ENCODE results near the gene TMTC2.

Gene TMTC2

DNA sequence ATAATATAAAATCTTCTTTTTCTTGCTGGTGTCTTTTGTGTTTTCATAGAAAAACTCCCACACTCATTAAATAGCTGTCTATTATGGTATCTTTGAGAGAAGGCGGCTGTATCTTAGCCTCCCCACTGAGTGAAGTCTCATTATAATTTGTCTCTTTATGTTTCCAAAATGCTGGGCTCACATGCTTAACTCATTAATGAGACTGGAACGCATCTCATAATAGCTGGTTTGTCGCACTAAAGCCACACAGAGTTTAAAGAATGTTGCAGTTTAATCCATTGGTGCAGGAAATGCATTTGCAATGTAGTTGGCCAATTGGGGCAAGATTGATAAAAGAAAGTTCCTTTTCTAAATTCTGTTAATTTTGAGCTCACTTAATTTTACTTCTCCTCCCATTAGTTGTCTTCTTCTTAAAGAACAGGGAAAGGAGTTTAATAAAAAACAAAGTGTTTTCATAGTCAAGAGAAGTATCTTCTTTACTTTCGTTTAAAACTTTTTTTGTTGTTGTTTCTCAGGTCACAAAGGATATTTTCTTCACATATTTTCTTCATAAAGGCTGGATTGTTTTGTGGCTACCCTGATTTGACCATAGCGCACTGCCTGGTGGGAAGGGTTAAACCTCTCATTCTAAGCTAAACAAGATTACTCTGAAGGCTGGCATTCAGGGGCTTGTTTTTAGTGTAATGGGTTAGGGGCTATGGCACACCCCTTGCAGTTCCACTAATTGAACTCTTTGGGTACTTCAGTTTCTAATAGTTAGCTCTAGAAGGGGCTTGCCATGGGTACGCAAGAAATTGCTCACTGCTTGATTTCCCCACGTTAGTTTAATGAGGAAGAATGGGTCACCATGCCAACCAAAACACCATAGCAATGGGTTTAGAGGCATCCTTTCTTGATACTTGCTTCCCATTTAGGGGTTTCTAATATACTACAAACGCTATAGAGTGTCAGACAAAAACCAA, 197.0 kb downstream of the TMTC2 start:
- DNase-seq (ENCODE audit: low spot score), result no peak

DNA sequence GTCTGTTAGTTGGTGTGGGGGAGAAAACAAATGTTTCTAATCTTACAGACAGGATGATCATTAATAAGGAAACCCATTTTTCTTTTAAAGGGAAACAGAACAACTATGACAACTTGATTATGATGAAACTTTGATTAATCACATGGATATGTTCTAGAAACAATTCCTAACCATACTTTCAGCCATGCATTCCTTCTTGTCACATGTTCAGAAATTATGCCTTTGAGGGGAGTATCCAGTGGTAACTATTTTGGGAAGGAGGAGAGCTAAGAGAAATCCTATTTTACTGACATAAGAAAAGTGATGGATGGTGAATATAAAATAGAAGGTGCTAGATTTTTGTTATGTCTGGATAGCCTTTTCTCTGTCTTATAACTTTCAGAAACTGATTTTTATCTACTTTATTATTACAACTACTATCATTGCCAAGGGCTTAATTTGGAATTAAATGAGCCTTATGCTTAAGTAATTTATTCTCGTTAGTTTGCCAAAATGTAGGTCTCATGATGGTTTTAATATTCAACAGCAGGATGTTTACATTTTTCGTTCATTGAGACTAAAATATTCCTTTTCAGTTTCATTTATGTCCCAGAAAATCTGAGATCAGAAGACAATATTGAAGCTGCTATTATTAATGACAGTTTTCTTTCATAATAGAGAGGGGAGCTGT, 200.1 kb downstream of the TMTC2 start:
- no peak for DNase-seq (ENCODE audit: low spot score)

DNA sequence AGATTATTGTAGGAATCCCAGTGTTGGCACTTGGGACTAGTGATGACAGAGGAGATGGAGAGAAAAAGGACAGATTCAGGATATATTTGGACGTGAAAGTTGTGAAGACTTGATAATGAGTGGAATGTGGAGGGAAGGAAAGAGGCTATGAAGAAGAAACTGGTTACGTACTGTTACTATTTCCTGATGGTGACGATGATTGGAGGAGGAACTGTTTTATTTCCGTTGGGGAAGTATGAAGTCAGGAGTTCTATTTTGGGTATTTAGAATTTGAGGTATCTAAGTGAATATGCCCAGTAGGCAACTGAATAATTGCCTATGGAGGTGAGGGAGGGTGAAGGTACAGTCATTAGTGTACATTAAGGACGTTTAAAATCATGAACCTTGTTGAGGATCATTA, 207.2 kb downstream of the TMTC2 start:
- DNase-seq (ENCODE audit: low spot score), result no peak

DNA sequence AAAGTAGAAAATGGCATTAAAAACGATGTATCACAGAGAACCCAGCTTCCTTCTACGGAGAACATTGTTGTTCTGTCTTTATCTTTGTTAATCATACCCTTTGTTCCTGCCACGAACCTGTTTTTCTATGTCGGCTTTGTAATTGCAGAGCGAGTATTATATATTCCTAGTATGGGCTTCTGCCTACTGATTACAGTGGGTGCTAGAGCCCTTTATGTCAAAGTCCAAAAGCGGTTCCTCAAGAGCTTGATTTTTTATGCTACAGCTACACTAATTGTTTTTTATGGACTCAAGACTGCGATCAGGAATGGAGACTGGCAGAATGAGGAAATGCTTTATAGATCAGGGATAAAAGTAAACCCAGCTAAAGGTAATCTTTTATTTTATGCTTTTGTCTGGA, 209.6 kb downstream of the TMTC2 start:
- DNase-seq (ENCODE audit: low spot score), result no peak

DNA sequence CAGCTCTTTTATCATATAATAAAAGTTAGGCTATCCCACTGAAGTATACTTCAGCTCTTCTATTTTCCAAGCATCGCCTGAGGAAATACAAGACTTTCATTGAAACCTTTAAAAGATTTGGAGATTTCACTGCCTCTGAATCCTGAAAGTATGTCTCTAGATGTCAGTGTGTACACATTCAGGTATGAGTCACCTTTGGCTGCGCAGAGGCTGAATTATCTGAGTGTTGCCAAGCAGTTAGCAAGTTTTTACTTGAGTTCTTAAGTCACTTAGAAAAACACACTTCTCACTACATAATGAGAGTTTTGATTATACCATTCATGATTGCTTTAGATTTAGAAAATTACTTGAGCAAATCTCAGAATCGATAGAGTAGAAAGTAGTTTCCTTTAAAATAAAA, 210.3 kb downstream of the TMTC2 start:
- peak; percentile 55 for DNase-seq (ENCODE audit: low spot score)

DNA sequence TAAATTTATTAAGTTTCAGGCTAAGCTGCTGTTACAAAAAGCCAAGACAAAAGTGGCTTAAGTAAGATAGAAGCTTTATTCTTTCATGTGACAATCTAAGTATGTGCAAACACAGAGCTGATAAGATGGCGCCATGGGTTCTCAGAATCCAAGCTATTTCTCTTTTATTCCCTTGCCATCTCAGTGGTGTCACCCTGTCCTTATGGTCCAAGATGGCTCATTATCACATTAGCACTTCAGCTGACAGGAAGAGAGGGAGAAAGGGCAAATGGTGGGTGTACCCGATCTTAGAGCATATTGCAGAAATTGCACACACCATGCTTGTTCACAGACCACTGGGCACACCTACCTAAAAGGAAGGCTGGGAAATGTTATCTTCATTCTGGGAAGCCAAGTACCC, 211.7 kb downstream of the TMTC2 start:
- DNase-seq (ENCODE audit: low spot score), result no peak

DNA sequence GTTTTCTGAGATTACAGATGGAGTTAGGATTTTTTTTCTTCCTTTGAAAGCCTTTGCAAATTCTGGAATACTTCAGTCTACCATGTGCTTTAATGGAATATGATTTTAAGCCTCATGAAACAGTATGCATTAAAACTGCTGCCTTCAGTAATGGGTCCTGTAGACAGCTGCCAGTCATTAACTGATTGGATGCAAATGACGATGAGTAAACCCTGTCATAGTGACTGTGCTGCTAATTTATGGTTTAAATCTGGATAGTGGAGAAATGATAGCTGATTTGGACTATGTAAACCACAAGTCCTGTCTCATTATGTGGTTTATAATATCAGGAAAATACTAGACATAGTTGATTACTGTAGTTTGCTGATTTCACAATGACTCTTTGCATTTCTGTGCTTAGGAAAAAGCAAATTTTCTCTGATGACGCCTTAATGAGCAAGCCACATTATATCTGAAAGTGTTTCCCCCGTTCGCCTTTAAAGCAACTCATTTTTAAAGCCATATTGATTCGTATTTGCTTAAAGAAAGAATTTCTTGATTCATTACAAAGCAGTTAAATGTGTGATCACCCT, 217.6 kb downstream of the TMTC2 start:
- no peak for DNase-seq (ENCODE audit: low spot score)

DNA sequence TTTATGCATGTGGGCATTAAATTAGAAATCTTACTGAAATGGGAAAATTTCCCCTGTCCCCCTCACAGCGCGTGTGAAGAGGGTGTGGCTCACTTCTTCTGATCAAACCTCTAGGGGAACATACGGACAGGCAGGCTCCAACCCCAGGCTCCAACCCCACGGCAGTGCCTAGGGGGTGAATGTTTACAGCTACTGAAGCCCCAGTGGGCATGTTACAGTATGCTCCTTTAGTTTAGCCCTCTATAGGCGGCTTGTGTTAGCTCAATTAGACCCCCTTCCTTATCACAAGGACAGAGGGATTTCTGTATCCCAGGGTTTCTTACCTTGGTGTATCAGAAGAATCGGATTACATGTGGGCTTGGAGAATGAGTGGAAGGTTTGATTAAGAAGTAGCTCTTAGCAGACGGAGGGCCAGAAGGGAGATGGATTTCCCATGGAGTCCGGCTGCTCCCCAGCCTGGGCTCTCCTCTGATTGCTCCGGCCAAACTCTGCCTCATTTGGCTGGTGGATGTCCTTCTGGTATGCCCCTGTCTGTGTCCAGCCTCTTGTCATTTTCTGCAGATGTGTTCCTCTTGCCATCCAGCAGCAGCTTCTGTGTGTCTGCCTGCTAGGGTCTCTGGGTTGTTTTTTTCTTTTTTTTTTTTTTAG, 223.7 kb downstream of the TMTC2 start:
- no peak for DNase-seq (ENCODE audit: low spot score)

DNA sequence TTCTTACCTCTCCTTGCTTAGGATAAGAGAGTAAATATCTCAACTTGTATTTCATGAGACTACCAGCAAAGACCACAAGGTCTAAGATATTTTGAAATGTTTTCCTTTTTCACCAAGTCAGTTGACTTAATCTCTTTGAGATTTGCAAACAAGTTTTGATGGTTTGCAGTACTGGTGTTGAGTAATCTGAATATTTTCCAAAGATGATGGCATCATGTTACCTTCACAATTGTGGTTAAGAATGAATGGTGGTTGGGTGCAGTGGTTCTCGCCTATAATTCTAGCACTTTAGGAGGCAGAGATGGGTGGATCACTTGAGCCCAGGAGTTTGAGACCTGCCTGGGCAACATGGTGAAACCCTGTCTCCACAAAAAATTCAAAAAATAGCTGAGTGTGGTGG, 225.7 kb downstream of the TMTC2 start:
- no peak for DNase-seq (ENCODE audit: low spot score)

DNA sequence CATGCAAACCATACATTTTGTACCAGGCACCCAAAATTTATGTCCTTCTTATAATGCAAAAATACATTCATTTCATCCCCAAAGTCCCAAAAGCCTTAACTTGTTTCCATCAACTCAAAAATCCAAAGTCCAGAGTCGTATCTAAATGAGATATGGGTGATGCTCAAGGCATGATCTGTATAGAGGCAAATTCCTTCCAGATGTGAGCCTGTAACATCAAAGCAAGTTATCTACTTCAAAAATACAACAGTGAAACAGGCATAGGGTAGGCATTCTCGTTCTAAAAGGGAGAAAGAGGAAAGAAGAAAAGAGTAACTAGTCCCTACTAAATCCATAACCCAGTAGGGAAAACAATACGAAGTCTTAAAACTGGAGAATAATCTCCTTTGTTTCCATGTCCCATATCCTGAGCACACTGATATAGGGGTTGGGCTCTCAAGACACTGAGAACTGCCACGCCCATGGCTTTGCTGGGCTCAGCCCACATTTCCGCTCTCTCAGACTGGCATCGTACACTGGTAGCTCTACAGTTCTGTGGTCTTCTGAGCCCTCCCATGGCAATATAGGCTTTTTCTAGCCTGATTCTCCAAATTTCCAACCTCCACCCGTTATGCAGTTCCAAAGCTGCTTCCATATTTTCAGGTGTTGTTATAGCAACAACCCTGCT, 232.8 kb downstream of the TMTC2 start:
- DNase-seq (ENCODE audit: low spot score), result no peak

DNA sequence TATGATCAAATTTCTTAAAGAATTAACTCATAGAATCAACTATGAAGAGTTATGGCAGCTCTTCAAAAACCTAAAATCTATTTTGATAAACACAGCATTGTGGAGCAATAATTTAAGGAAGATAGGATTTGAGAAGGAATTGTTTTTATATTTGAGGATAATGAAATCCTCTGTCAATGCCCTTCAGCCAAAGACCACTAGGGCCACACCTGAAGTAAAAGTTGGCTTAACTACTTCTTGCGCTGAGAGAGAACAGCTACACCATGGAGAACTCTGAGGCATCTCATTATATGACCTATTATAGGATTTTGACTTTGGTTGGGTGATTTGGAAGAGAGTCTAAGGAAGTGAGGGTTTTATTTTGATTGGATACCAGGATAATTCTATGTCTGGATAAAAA, 237.2 kb downstream of the TMTC2 start:
- DNase-seq (ENCODE audit: low spot score), result no peak

DNA sequence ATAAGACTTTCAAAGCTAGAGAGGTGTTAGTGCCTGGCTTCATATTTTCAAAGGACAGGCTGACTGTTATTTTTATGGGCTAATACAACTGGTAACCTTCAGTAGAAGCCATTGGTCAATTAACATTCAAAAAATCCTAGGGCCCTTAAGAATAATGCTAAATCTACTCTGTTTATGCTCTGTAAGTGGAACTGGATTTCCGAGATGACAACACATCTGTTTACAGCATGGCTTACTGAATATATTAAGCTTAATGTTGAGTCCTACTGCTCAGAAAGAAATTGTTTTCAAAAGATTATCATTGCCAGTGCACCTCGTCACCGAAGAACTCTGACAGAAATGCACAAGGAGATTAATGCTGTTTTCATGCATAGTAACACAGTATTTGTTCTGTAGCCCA, 239.9 kb downstream of the TMTC2 start:
- no peak for DNase-seq (ENCODE audit: low spot score)

DNA sequence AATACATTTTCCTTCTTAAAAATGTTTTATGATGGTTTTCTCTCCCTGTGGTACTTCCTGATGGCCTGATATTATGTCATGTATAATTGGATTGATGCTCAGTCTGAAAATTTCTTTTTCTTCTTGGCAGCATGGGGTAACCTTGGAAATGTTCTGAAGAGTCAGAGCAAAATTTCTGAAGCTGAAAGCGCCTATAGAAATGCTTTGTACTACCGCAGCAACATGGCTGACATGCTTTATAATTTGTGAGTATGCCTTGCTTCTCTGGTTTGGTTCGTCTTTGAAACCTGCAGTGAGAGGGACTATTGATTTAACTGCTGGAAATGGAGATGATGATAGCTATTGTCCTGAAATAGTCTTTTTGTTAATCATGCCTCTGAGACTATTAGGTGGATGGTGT, 243.6 kb downstream of the TMTC2 start:
- no peak for DNase-seq (ENCODE audit: low spot score)

DNA sequence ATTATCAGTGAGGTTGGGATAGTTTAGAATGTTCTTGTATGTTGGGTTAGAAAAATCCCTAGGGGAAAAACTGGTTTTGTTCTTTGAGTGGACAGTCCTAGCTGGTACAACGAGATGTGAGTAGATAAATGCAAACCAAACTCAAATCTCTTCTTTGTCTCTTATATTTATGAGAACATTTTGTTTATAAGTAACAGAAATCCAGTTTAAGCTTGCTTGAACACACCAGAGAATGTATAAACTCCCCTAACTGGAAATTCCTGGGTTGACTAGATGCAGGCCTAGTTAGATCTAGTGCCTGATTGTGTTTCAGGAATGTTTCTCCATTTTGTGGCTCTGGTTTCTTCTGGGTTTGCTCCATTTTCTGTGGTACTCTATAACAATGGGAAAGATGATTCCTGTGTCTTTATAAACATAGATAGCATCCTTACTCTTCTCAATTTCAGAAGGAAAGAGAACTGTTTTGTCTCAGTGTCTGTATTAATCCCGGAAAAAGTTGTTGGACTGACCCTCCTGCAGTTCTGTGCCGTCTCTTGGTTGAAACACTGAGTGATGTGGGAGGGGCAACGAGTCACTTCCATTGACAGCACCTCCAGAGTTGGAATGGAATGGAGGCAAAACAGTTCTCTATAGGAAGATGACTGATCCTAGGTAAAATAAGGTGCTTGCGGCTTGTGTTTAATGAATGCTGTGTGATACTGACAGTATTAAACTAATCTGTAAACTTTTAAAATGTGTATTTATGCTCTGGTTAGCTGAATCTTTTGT, 244.8 kb downstream of the TMTC2 start:
- DNase-seq (ENCODE audit: low spot score), result peak; percentile 28

DNA sequence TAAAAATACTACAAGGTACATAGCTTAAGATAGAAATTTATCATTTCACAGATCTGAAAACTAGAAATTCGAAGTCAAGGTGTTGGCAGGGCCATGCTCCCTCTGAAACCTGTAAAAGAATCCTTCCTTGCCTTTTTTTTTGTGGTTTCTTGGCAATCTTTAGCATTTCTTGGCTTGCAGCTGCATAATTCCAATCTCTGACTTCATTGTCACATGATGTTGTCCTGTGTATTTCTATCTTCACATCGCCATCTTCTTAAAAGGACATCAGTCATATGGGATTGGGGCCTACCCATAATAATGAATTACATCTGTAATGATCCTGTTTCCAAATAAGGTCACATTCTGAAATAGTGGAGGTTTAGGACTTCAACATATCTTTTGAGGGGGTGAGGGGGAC, 250.4 kb downstream of the TMTC2 start:
- no peak for DNase-seq (ENCODE audit: low spot score)

DNA sequence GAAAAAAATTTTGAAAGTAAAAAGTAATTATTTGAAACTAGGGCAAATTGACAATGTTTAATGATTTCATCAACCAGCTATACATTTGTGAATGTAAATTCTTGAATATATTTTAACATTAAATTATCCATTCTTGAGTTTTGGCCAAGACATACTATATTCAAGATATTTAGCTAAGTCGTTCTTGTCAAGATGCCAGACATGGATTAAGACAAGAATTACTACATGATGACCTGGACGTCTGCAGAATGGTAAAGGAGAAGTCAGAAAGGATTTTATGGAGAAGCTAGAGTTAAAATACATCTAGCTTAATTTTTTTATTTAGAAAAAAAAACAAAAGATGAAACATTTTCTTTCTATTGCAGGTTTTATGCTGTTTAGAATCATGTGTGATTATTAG, 255.8 kb downstream of the TMTC2 start:
- DNase-seq (ENCODE audit: low spot score), result no peak

DNA sequence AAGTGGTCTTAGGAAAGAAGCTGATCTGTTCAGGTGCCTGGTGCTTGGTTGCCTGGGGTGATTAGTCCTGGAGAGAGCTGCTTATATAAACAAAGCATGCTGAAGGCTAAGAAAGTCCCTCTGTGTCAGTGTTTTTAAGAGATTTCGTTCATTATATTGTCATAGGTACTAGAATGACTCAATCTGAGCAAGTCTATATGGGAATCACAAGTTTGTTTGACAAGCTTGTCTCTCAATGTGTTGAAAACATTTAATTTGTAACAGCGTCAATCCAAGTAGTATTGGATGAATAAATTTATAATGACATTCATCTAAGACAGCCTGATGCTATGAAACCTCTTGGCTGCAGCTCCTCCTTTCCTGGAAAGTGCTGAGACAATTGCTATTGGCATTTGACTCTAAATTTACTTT, 256.3 kb downstream of the TMTC2 start:
- no peak for DNase-seq (ENCODE audit: low spot score)

DNA sequence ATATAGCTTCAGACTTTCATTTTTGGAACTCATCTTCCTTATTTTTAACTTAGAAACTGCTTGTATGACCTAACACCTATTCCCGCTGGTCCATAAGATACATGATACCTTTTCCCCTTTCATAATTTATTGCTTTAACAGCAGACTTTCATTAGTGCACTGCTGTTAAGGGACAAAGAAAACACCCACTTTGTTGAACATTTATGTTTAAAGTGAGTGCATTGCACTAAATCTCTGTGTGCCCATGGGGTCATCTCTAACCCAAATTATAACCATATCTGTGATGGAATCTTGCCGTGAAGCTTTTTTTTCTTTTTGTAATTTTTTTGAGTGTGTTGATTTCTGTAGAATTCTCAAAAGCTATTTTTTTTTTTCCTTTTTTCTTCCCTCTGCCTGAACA, 261.8 kb downstream of the TMTC2 start:
- no peak for DNase-seq (ENCODE audit: low spot score)

DNA sequence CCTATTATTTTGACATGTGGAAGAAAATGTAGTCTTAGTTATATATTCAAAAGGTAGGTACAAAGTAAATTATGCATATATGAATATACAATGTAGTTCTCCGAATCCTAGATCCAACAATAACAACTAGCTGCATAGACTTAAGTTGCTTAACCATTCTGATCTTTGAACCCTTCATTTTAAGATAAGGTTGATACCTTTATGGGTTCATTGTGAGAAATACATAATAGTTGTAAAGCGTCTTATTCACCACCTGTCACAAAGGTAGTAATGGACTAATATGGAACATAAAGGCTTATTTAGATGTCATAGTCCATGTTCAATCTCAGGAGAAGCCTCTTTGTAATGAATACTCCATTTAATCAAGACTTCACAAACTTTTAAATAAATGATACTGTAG, 263.6 kb downstream of the TMTC2 start:
- no peak for DNase-seq (ENCODE audit: low spot score)

DNA sequence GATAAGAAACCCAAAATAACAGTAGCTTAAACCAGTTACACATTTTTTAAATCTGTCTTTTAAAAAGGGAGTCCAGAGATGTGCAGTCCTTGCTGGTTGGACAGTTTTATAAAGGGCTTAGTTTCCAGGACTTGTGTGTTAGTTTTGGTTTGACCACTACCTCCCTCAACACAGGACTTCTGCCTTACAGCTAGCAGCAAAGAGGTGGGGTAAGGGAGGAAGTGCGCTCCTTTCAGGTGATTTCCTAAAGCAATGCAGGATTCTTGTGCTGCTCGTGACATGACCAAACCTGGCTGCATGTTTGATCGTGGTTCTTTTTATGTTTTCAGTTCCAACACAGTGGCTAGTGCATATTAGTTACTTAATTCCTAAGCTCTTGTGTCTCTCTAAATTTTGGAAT, 266.2 kb downstream of the TMTC2 start:
- DNase-seq (ENCODE audit: low spot score), result peak; percentile 1

DNA sequence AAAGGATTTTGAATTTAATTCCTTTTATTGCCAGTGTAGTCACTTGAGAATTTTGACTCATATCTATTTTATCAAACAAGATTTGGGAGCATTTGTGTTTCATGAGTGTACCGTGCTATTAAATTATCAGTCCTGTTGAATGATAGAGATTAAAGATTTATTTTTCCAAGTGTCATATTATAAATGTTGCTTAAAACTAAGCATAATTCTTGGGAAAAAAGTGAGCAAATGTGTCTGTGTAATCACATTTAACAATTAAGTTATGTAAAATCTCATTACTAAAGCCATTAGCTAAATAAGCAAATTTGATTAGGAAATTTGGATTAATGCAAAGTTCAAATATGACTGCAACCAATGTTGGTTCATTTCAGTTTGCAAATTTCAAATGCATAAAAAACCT, 266.7 kb downstream of the TMTC2 start:
- DNase-seq (ENCODE audit: low spot score), result no peak
